A549 (cell line): ENCODE results near the gene LRFN4. TPM values are rescaled to one million over a fixed set of nuclear protein-coding genes. Genes with fewer than 3 reads are reported as not detected.

Experiments used
- ATAC-seq, 2 experiments: fragments of 200-7000 bp in 1 of 2; fragments of >200 bp in 1 of 2; cut with Nextera tagmentation in 1 of 2; cut with Tn5 transposase in 1 of 2; 3 replicates each; pipeline versions ENCODE4 v1.8.0 to v1.9.1; 2018 to 2020; ENCODE audit warnings: mild to moderate bottlenecking in 1 of 2, moderate library complexity in 1 of 2
- CTCF ChIA-PET: fragments of 300-600 bp; sonication (Branson Sonifier 250); formaldehyde crosslinking; extraction: SDS; loops from one replicate; lab custom pipeline; 2021; ENCODE audit warnings: antibody characterized with exemption, inconsistent platforms; lab: Yijun Ruan, JAX
- POLR2A ChIA-PET: fragments of 350-600 bp; formaldehyde crosslinking; extraction: SDS; loops from one replicate; lab custom pipeline; 2021; ENCODE audit warnings: antibody characterized with exemption, inconsistent platforms; lab: Yijun Ruan, JAX
- DNase-seq, 2 experiments: peaks; one replicate each; pipeline versions ENCODE4 v3.0.0 to v3.0.0-alpha.2; 2011 to 2016; ENCODE audit warnings: low read depth in 1 of 2, low spot score in 1 of 2
- FAIRE-seq: peaks from 2 replicates; lab custom pipeline; 2011; peaks lifted over from hg19 to GRCh38; lab: Jason Lieb, UNC
- H3K27ac ChIP-seq, 2 experiments: fragments of >200 bp; sonication (Bioruptor Twin); formaldehyde crosslinking; 3 replicates each; pipeline ENCODE4 v1.5.1; 2016 to 2017
- H3K4me1 ChIP-seq: fragments of >200 bp; sonication (Bioruptor Twin); formaldehyde crosslinking; 3 replicates; pipeline ENCODE4 v1.6.1; 2016
- H3K4me2 ChIP-seq: fragments of >200 bp; sonication (Bioruptor Twin); formaldehyde crosslinking; 3 replicates; pipeline ENCODE4 v1.6.1; 2016
- H3K4me3 ChIP-seq: fragments of >200 bp; sonication (Bioruptor Twin); formaldehyde crosslinking; 3 replicates; pipeline ENCODE4 v1.5.1; 2016
- H3K9me3 ChIP-seq: fragments of >200 bp; sonication (Bioruptor Twin); formaldehyde crosslinking; 3 replicates; pipeline ENCODE4 v1.6.1; 2016
- CEBPB ChIP-seq, 2 experiments: fragments of >200 bp in 1 of 2; sonication (Bioruptor Twin) in 1 of 2; formaldehyde crosslinking in 1 of 2; IDR thresholded peaks; 2 replicates each; pipeline ENCODE4 v1.6.1; 2012 to 2016
- CHD2 ChIP-seq: fragments of 150-350 bp; IDR thresholded peaks from 2 replicates; pipeline ENCODE4 v1.6.1; 2014; ENCODE audit warnings: low read length; ENCODE audit not compliant: partially characterized antibody
- CTCF ChIP-seq: fragments of >200 bp; sonication (Bioruptor Twin); formaldehyde crosslinking; IDR thresholded peaks from 3 replicates; pipeline ENCODE4 v1.5.1; 2016
- E2F6 ChIP-seq: IDR thresholded peaks from 2 replicates; pipeline ENCODE4 v1.6.1; 2012; ENCODE audit warnings: low read depth, borderline replicate concordance
- EHF ChIP-seq: fragments of 250-450 bp; sonication (Bioruptor Pico); IDR thresholded peaks from 2 replicates; pipeline ENCODE4 v1.5.0; 2020; ENCODE audit warnings: mild to moderate bottlenecking
- ESRRA ChIP-seq: fragments of 150-350 bp; IDR thresholded peaks from 2 replicates; pipeline ENCODE4 v1.6.1; 2014; ENCODE audit warnings: mild to moderate bottlenecking, low read length, borderline replicate concordance
- FOSL2 ChIP-seq, 2 experiments: fragments of 450-650 bp in 1 of 2; fragments of >200 bp in 1 of 2; sonication (Bioruptor Twin) in 1 of 2; formaldehyde crosslinking; IDR thresholded peaks; 2 replicates each; pipeline versions ENCODE4 v1.5.0 to v1.6.1; 2016 to 2020; ENCODE audit warnings: mild to moderate bottlenecking in 1 of 2, moderate library complexity in 1 of 2
- FOXS1 ChIP-seq: fragments of 250-450 bp; sonication (Bioruptor Pico); IDR thresholded peaks from 2 replicates; pipeline ENCODE4 v1.5.0; 2020; ENCODE audit warnings: mild to moderate bottlenecking, moderate library complexity
- GATA3 ChIP-seq: IDR thresholded peaks from 2 replicates; pipeline ENCODE4 v1.6.1; 2012; ENCODE audit warnings: borderline replicate concordance
- HEYL ChIP-seq: fragments of 250-450 bp; sonication (Bioruptor Pico); IDR thresholded peaks from 2 replicates; pipeline ENCODE4 v1.8.0; 2021; ENCODE audit warnings: mild to moderate bottlenecking, moderate library complexity
- HOXB13 ChIP-seq: fragments of 250-450 bp; sonication (Bioruptor Pico); IDR thresholded peaks from 2 replicates; pipeline ENCODE4 v1.5.0; 2020; ENCODE audit warnings: low read depth, mild to moderate bottlenecking, moderate library complexity
- KDM1A ChIP-seq: fragments of 200-600 bp; sonication (generic); IDR thresholded peaks from 2 replicates; pipeline ENCODE4 v1.6.1; 2016; ENCODE audit warnings: low read depth, mild to moderate bottlenecking
- MAFK ChIP-seq: fragments of 450-650 bp; IDR thresholded peaks from 2 replicates; pipeline ENCODE4 v1.6.1; 2014; ENCODE audit not compliant: partially characterized antibody
- MYC ChIP-seq: IDR thresholded peaks from 2 replicates; pipeline ENCODE4 v1.6.1; 2012; ENCODE audit warnings: mild to moderate bottlenecking, inconsistent platforms, low read length, improper control_type of control experiment, borderline replicate concordance
- NPAS2 ChIP-seq: fragments of 250-450 bp; sonication (Bioruptor Pico); IDR thresholded peaks from 2 replicates; pipeline ENCODE4 v1.8.0; 2022; ENCODE audit warnings: mild to moderate bottlenecking, moderate library complexity, borderline replicate concordance
- NR3C1 ChIP-seq: fragments of >200 bp; sonication (Bioruptor Twin); formaldehyde crosslinking; IDR thresholded peaks from 3 replicates; pipeline ENCODE4 v1.6.1; 2017
- ZC3H11A ChIP-seq: fragments of 450-650 bp; IDR thresholded peaks from 2 replicates; pipeline ENCODE4 v1.6.1; 2014; ENCODE audit warnings: antibody characterized with exemption, mild to moderate bottlenecking
- ZNF302 ChIP-seq: fragments of 250-450 bp; sonication (Bioruptor Pico); IDR thresholded peaks from 2 replicates; pipeline ENCODE4 v1.9.0; 2021; ENCODE audit warnings: inconsistent platforms, mild to moderate bottlenecking, moderate library complexity
- ZSCAN20 ChIP-seq: fragments of 250-450 bp; sonication (Bioruptor Pico); IDR thresholded peaks from 2 replicates; pipeline ENCODE4 v1.8.0; 2022; ENCODE audit warnings: mild to moderate bottlenecking, moderate library complexity
- WGBS: methylation state at CpG from one replicate; pipeline ENCODE4 v1.1.6; 2017; ENCODE audit errors: missing lambda C conversion rate; 5-methylcytosine and 5-hydroxymethylcytosine counted together
- polyA plus RNA-seq, 4 experiments: library from polyadenylated mRNA; depleted of rRNA in 3 of 4; stranded (reverse); fragments of >200 nt; fragmentation: RNase III in 1 of 4; extraction: RNeasy Plus Mini Kit Qiagen cat#74134 plus additional on column Dnase treatment in 1 of 4; gene quantifications; 2 replicates in 3 of 4; 3 replicates in 1 of 4; pipeline ENCODE4 v1.2.3, GENCODE V29; 2011 to 2017

LRFN4 gene
- polyA plus RNA-seq, 2 of the 4 experiments (the other 2 are of a cell fraction), result 8.8 to 50.0 TPM

GRCh38 chr11:66875378-66875777, 18.5 kb downstream of the LRFN4 start (continued):
- no peak for TF ChIP-seq E2F6
- no peak for TF ChIP-seq ESRRA
- no peak for TF ChIP-seq KDM1A
- TF ChIP-seq ZC3H11A, result no peak
- TF ChIP-seq HEYL (CRISPR knock-in tag), result no peak
- no peak for TF ChIP-seq NPAS2 (CRISPR knock-in tag)
- TF ChIP-seq GATA3, result no peak
- TF ChIP-seq HOXB13 (CRISPR knock-in tag), result no peak
- TF ChIP-seq ZNF302 (CRISPR knock-in tag), result no peak

GRCh38 chr11:66877588-66878385, 20.9 kb downstream of the LRFN4 start:
- DNase-seq (peak in 1 of 2 experiments; percentile 76), FAIRE-seq (no peak), ATAC-seq (peak in 1 of 2 experiments; percentile 7; a peak in 1 of 6 replicates)
- H3K4me1 ChIP-seq, result peaks cover 66% of the 10 kb centered on the region
- TF ChIP-seq FOXS1 (CRISPR knock-in tag) (no peak), CEBPB (IDR thresholded peaks at IDR 0.05) (peak in 1 of 2 experiments; percentile 37; a peak in 1 of 4 replicates), MAFK (no peak), MYC (no peak), NR3C1 (no peak), FOSL2 (IDR thresholded peaks at IDR 0.05) (no peak), FOSL2 (CRISPR knock-in tag; IDR thresholded peaks at IDR 0.05) (0 out of 2 replicates have a peak, but pooled peaks have one; percentile 17), E2F6 (no peak), EHF (CRISPR knock-in tag) (no peak), CHD2 (no peak), CTCF (no peak), ZSCAN20 (0 out of 2 replicates have a peak, but pooled peaks have one; percentile 35)
- ChIA-PET POLR2A (no interaction called here), CTCF (interaction anchor here (0.6 to 13.1 kb wide), 9 partner anchors 9 to 460 kb away, joined by 3 to 135 read pairs (median 3); partner anchors contain the start of genes C11orf86 and SYT12)
- H3K27ac ChIP-seq, result peak overlapping the region; percentile 53 to 95
- WGBS, result 74% methylated on average over 9 of the region's 9 CpGs
- no peak overlapping the region for H3K4me3 ChIP-seq
- no peaks in the 10 kb centered on the region for H3K9me3 ChIP-seq
- H3K4me2 ChIP-seq, result peak overlapping the region; percentile 56

GRCh38 chr11:66878474-66878873, 21.6 kb downstream of the LRFN4 start:
- no peak for ATAC-seq
- Histone ChIP-seq H3K4me3 (no peak overlapping the region), H3K4me2 (peak overlapping the region; percentile 56), H3K9me3 (no peaks in the 10 kb centered on the region), H3K27ac (peak overlapping the region; percentile 53 to 95), H3K4me1 (peaks cover 73% of the 10 kb centered on the region)
- CTCF ChIA-PET, result interaction anchor here (0.6 to 13.1 kb wide), 11 partner anchors 10 to 461 kb away, joined by 3 to 135 read pairs (median 3); partner anchors contain the start of genes C11orf86 and SYT12
- WGBS, result 74% methylated on average over 12 of the region's 12 CpGs
- POLR2A ChIA-PET, result no interaction called here
- TF ChIP-seq NPAS2 (CRISPR knock-in tag) (no peak), E2F6 (no peak)
- DNase-seq, result no peak
- FAIRE-seq, result no peak
